GM21717 (cell line): Measurements from ENCODE around the gene TDO2.

ENCODE experiments used
- ATAC-seq: cut with Tn5 transposase; IDR thresholded peaks from one replicate; pipeline ENCODE4 v1.9.1; 2021; ENCODE audit warnings: mild to moderate bottlenecking, moderate library complexity; ENCODE audit not compliant: unreplicated experiment

TDO2 gene

DNA sequence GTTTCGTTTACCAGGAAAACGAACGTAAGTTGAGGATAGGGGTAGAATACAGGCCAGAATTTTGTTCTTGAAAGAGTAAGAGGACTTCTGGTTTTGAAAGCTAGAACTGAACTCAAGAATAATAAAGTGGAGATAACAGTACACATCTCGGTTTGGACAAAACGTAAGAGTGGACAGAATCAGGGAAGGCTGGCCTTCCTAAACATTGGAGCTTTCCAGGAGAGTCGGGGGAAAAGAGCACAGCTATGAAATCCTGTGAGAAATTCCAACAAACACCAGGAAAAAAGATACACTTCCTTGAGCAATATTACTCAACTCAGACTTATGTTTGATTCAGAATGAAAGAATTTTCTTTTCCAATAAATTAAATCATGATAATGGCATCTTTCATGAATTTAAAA lies 49.0 kb downstream of the TDO2 start:
- ATAC-seq = no peak

DNA sequence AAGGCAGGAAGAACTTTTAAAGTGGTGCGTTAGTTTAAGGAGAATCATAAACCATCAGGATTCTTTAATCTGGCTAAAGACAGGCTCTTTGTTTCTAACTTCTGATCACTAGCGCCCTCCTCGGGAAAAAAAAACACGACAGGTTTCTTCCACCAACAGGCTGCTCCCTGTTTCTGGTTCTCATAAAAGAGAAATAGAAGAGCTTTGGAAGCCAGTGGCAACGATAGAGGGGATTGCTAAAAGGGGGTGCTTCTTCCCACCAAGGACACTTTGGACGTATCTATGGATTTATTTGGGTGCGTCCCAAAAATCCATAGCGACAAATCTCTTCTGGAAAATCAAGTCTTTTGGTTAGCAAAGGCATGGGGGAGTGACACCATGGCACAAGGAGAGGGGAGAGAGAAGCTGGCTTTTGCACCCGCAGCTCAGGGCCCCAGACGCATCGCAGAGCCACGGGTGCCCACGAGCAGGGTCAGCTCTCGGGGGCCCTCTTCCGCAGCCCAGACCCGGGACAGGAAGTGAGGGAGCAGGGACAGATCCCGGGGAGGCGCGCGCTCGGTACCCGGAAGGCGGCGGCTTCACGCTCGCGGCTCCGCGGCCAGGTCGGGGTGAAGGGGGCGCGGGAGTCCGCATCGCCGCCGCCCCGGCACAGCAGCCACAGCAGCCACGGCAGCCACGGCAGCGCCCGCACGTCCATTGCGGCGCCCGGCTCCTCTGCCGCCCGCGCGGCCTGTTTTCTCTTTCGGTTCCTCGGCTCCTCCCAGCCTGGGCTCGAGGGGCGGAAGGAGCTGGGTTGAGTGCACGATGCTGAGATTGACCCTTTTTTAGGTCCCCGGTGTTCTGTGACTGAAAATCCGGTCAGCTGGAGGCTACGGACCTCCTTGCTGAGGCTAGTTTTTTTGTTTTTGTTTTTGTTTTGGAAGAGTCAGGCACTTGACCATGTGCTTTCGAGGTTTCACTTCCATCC lies 49.9 kb downstream of the TDO2 start, which contains the start of gene CTSO:
TSS of gene CTSO (minus strand) at position 716 of the 967 bp plus-strand sequence. CDS start at position 697, 19 bp downstream.
- ATAC-seq = peak; percentile 98

DNA sequence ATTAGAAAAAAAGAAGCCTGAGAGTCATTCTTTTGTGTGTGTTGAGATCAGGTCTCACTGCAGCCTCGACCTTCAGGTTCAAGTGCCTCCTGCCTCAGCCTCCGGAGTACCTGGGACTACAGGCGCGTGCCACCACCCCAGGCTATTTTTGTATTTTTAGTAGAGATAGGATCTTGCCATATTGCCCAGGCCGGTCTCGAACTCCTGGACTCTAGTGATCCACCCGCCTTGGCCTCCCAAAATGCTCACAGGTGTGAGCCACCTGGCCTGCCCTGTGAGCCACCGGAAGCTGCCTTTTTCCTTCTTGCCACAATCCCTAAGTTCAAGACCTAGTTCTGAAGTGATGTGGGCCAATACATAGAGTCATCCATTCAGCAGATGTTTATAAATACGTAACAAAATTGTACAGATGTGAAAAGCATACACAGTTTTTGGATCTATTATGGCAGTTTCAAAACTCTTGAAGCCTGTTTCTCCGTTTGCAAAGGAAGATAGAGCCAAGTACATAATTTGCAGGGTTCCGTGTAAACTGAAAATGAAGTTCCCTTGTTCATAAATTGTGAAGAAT lies 50.7 kb downstream of the TDO2 start:
- ATAC-seq = no peak

DNA sequence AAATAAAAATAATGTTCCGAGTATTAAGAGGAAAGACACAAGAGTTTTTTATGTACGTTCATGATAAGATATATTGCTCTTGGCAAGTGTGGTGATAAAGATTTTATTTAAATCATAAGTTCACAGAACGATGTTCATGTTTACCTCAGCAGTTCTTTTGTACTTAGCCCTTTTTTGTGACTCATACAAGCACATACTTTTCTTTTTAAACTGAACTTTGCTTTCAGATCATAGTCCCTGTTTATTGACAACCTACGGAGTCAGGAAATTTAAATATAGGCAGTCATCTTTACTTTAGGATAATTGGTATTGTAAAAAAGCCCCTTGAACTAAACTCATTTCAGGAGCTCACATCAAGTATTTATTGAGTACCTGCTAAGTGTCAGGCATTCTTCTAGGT lies 51.4 kb downstream of the TDO2 start:
- no peak for ATAC-seq

DNA sequence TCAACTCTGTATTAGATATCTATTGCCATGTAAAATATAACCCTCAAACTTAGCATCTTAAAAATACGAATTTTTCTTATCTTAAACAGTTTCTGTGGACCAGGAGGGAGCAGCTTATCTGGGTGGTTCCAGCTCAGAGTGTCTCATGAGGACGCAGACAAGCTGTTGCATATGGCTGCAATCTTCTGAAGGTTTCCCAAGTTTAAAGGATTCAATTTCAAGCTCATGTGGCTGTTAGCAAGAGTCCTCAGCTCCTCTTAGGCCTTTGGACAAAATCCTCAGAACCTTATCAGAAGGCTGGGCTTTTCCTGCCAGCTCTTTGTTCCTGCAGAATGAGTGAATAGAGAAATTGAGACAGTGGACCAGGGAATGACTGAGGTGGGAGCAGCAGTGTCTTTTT lies 53.0 kb downstream of the TDO2 start:
- ATAC-seq = no peak

DNA sequence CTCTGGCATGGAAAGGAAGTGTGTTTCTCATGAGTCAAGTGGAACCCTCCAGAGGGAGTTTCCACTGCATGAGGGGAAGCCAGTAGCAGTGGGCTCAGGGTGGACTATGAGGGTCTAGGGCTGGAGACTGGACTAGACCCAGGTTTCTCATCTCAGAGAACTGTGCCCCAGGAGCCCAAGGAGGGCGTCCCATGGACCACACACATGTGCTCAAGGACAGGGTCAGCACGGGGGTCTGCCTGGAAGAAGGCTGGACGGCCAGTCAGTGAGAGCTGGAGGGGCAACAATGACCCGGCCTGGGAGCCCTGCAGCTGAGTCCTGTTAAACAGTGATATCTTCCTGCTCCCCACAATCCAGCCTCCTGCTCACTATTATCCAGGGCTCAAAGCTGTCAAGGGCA lies 55.9 kb downstream of the TDO2 start:
- no peak for ATAC-seq

DNA sequence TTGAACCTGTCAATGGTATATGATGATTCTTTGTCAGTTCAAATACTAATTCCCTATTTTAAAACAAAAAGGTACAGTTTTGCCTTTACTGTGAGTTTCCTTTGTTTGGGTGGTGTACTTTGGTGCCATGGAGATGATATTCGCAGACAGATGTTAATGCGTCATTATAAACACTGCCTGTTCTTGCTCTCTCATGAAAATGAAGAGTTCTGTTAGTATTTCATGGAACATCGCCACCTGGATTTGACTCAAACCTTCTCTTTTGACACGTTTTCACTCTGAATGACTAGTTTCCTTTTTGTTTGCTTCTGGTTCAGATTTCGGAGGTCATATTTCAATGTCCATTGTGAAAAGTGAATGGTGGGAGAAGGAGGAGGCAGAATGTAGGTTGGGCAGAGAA lies 57.0 kb downstream of the TDO2 start:
- no peak for ATAC-seq

DNA sequence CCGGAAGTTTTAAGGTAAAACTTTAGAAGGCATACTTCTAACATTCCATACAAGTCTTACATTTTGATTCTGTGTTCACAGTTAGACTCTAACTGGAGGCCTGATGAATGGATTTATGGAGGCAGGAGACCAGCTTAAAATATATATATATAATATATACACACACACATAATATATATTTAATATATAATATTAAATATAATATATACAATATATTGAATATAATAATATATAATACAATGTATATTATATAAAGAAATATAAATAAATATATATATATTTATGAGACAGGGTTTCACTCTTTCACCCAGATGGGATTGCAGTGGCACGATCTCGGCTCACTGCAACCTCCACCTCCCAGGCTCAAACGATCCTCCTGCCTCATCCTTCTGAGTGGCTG lies 58.1 kb downstream of the TDO2 start:
- ATAC-seq = no peak

DNA sequence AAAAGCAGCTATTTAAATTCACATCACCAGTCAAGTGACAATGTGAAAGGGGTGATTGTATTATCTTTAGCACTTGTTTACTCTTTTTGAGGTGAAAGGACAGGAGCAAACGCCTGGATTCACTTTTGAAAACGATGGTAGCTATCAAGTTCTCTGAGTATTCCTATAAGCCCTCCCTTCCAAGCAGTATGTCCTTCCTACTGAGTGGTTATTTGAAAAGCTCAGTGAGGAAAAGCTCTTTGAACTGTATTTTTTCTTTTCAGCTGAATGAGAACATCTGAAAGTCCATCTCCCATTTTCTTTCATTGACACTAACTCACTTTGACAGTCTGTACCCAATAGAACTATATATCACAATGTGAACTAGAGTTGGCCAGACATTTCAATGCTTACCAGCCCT lies 59.3 kb downstream of the TDO2 start:
- ATAC-seq = no peak

DNA sequence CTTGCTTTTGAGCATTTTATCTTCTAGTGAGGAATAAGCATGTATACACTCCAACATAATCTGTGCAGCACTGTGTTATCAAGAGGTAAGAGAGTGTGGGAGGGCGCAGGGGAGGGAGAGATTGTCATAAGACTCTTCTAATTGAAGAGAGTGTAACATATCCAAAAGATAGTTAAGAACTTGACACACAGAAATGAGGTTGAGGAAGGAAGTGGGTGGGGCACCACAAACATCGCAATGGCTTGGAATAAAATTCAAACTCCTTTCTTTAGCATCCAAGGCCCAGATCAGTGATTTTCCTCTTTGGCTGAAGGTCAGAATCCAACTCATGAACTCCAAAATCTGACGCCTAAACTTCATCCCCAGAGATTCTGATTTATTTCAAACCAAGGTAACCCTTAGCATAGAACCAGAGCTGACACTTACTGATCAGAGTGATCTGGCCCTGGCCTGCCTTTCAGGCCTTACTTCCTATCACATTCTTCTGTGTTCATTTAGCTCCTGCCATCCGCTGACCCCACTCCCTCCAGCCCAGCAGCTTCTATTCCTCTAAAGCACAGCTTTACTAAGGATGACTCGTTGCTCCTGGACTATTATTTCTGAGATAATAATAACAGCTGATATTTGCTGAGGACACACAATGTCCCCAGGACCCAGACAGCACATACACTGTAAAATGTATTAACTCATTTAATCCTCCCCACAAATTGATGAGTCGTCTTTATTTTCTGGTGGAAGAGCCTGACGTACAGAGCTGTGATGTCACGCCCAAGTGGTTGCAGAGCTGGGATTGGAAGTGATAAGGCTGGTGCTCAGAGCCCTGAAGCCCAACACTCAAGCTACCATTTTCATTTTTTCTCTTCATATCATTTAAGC lies 60.8 kb downstream of the TDO2 start:
- ATAC-seq = no peak

DNA sequence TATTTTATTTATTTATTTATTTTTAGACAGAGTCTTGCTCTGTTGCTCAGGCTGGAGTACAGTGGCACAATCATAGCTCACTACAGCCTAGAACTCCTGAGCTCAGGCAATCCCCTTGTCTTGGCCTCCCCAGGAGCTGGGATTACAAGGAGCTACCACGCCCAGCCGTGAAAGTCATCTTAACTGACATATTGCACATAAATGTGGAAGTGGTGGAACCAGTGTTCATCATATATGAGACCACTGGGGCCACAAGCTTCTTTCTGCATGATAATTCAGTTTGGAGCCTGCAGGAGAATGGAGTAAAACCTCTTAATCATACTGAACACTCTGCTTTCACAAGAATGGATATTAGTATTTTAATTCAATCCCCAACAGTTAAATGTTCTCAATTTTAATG lies 62.7 kb downstream of the TDO2 start:
- no peak for ATAC-seq

DNA sequence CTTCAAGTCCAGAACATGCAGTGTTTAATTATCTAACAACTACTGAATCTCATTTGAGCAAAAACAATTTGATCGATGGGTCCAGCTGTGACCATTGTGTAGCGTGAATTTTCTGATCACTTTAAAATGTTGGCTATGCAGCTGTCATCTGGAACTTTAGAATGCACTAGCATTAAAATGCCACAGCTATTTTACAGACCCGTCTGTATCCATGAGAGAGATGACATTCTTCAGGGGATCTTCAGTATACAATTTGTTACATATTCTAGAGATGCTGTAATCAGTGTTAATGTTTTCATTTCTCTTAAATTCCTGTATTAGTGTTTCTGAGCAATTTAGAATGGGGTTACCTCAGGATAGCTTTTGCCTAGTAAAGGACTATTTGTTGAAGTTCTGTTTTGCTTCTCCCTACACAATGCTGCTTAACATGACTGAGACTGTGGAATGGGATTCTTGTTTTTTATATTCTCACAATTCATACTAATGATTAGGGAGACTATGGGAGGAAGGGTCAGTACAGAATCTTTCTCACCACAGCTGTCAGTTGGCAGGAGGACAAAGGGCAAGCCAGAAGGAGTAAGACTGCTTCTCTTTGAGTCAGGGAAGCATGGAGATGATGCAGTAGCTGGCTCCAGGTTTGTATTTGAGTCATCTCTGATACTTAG lies 63.4 kb downstream of the TDO2 start:
- no peak for ATAC-seq
